Astrocyte (in vitro differentiated cells and primary cell): ENCODE results near the gene USP30. TPM values are rescaled to one million over a fixed set of nuclear protein-coding genes. Genes with fewer than 3 reads are reported as not detected.

Experiments
- DNase-seq: peaks from one replicate; pipeline ENCODE4 v3.0.0-alpha.2; 2010; ENCODE audit warnings: low read depth
- FAIRE-seq: peaks from 2 replicates; lab custom pipeline; 2011; peaks lifted over from hg19 to GRCh38; lab: Jason Lieb, UNC
- H2AFZ ChIP-seq: 2 replicates; pipeline ENCODE4 v1.6.0; 2012; ENCODE audit warnings: low read depth, low read length, inconsistent platforms
- H3K27ac ChIP-seq: 2 replicates; pipeline ENCODE4 v1.5.1; 2011; ENCODE audit warnings: low read depth, low read length, inconsistent platforms
- H3K27me3 ChIP-seq: 2 replicates; pipeline ENCODE4 v1.6.0; 2011; ENCODE audit warnings: low read length, inconsistent platforms; ENCODE audit not compliant: insufficient read depth
- H3K36me3 ChIP-seq: 2 replicates; pipeline ENCODE4 v1.5.1; 2011; ENCODE audit warnings: low read length, inconsistent platforms; ENCODE audit not compliant: insufficient read depth
- H3K4me1 ChIP-seq: 2 replicates; pipeline ENCODE4 v1.5.1; 2011; ENCODE audit warnings: low read length, inconsistent platforms; ENCODE audit not compliant: insufficient read depth
- H3K4me2 ChIP-seq: 2 replicates; pipeline ENCODE4 v1.6.0; 2012; ENCODE audit warnings: low read length, inconsistent platforms
- H3K4me3 ChIP-seq: 2 replicates; pipeline ENCODE4 v1.5.1; 2011; ENCODE audit warnings: low read depth, mild to moderate bottlenecking, low read length, inconsistent platforms; ENCODE audit not compliant: insufficient read depth
- H3K79me2 ChIP-seq: 2 replicates; pipeline ENCODE4 v1.6.0; 2012; ENCODE audit warnings: mild to moderate bottlenecking, low read length, inconsistent platforms; ENCODE audit not compliant: insufficient read depth
- H3K9ac ChIP-seq: 2 replicates; pipeline ENCODE4 v1.6.0; 2012; ENCODE audit warnings: mild to moderate bottlenecking, low read length, inconsistent platforms
- H3K9me3 ChIP-seq: 2 replicates; pipeline ENCODE4 v1.5.1; 2012; ENCODE audit warnings: low read depth, mild to moderate bottlenecking, low read length, inconsistent platforms; ENCODE audit not compliant: insufficient read depth
- H4K20me1 ChIP-seq: 2 replicates; pipeline ENCODE4 v1.6.0; 2012; ENCODE audit warnings: low read length, inconsistent platforms; ENCODE audit not compliant: insufficient read depth
- H3K27ac Mint-ChIP-seq: one replicate; pipeline ENCODE4 v1.8.0; 2021; ENCODE audit warnings: mild to moderate bottlenecking, mixed read lengths; ENCODE audit not compliant: unreplicated experiment
- H3K27me3 Mint-ChIP-seq: one replicate; pipeline ENCODE4 v1.8.0; 2021; ENCODE audit warnings: low read depth, mixed read lengths; ENCODE audit not compliant: unreplicated experiment
- H3K36me3 Mint-ChIP-seq: one replicate; pipeline ENCODE4 v1.8.0; 2021; ENCODE audit warnings: low read depth, mixed read lengths; ENCODE audit not compliant: unreplicated experiment
- H3K4me1 Mint-ChIP-seq: one replicate; pipeline ENCODE4 v1.8.0; 2021; ENCODE audit warnings: low read depth, mixed read lengths; ENCODE audit not compliant: unreplicated experiment
- H3K4me3 Mint-ChIP-seq: one replicate; pipeline ENCODE4 v1.8.0; 2021; ENCODE audit warnings: mild to moderate bottlenecking, moderate library complexity, mixed read lengths; ENCODE audit not compliant: unreplicated experiment
- H3K9me3 Mint-ChIP-seq: one replicate; pipeline ENCODE4 v1.8.0; 2021; ENCODE audit warnings: mild to moderate bottlenecking, mixed read lengths; ENCODE audit not compliant: unreplicated experiment
- EZH2 ChIP-seq: IDR thresholded peaks from 2 replicates; pipeline ENCODE4 v1.6.1; 2012; ENCODE audit warnings: mild to moderate bottlenecking, low read length, inconsistent platforms; ENCODE audit not compliant: insufficient read depth
- total RNA-seq: library from RNA; stranded (reverse); gene quantifications from 2 replicates; pipeline ENCODE4 v1.2.1, GENCODE V29; 2021
- TF ChIP-seq, protein P1 (sequence below): IDR thresholded peaks from 2 replicates; pipeline ENCODE4 v1.5.1; 2011; ENCODE audit warnings: low read depth, mild to moderate bottlenecking, inconsistent platforms, low read length, moderate library complexity; ENCODE audit not compliant: insufficient read depth

The USP30 gene
- total RNA-seq, 1 donor from 2014 or later, result 12.1 TPM

DNA sequence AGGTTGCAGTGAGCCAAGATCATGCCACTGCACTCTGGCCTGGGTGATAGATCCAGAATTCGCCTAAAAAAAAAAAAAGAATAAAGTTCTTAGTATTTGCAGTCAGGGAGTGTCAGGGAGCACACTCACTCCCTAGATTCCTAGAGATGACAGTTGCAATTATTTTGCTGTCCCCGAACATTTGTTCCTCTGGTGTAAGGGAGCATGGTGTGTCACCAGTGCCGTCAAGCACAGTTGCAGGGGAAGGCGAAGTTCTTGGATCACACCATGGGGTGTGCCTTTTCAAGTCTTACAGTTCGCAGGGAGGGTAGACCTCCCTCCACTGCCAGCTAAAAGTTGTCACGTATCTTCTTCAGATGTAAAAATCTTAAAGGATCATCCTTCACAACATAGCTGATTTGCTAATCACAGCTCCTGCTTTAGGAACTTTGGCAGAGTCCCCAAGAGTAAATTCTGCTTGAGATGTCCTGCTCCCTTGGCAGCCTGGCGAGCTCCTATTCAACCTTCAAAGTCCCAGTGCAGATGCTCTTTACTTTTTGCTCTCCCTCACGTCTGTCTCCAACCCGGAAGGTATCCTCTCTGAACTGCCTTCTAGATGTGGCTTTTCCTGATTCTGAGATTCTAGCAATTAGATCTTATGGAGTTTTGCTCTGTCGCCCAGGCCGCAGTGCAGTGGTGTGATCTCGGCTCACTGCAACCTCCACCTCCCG lies 75.3 kb downstream of the USP30 start:
- Histone ChIP-seq H3K9ac (no peak overlapping the region), H4K20me1 (no peaks in the 10 kb centered on the region), H3K9me3 (no peaks in the 10 kb centered on the region), H3K36me3 (no peaks in the 10 kb centered on the region), H3K4me3 (no peak overlapping the region), H3K4me1 (no peaks in the 10 kb centered on the region), H3K4me2 (no peak overlapping the region), H2AFZ (no peak overlapping the region), H3K27ac (no peak overlapping the region), H3K79me2 (no peaks in the 10 kb centered on the region), H3K27me3 (no peaks in the 10 kb centered on the region)
- no peak overlapping the region for H3K27ac Mint-ChIP-seq
- peaks cover 29% of the 10 kb centered on the region for H3K27me3 Mint-ChIP-seq
- H3K9me3 Mint-ChIP-seq, result no peaks in the 10 kb centered on the region
- no peaks in the 10 kb centered on the region for H3K4me1 Mint-ChIP-seq
- no peak for FAIRE-seq
- DNase-seq, result no peak
- H3K4me3 Mint-ChIP-seq, result no peak overlapping the region
- H3K36me3 Mint-ChIP-seq, result peaks cover 3% of the 10 kb centered on the region
- TF ChIP-seq EZH2, result no peak

DNA sequence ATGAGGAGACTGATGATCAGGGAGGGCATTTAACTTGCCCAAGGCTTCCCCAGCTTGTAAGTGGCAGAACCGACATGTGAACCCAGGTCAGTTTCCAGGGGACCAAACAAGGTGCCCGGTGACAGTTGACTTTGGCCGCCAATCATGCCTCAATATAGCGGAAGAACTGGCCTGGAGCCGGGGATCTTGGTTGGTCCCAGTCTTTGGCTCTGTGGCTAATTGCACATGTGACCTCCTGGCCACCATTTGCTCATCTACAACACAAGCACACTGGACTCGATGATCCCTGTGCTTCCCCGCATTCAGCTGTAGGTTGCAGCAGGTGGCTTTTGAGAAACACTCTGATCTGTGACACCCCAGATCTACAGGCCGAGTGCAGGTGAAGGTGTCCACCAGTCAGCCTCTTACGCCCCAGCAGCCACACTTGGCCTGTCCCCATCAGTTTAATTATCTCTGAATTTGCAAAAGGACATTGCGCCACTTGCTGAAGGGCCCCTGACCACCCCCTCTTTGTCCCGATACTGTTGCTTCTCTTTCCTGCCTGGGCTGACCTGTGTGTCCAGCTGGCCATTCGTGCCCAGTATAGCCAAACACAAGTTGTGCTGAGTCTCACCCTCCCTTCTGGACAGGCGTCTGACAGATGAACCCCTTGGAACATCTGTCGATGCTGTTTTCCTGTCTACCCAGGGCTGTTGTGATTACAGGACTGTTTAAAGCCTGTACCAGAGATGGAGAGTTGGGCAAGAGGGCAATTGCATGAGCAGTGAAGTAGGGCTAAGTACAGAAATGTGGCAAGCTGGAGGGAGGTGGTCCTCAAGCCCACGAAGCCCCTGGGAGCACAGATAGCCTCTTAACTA lies 78.1 kb downstream of the USP30 start:
- H3K27ac Mint-ChIP-seq, result no peak overlapping the region
- peaks cover 1% of the 10 kb centered on the region for H3K9me3 Mint-ChIP-seq
- no peak overlapping the region for H3K27ac ChIP-seq
- H3K79me2 ChIP-seq, result no peaks in the 10 kb centered on the region
- no peak overlapping the region for H3K4me3 Mint-ChIP-seq
- H3K9me3 ChIP-seq, result no peaks in the 10 kb centered on the region
- TF ChIP-seq, protein P1, sequence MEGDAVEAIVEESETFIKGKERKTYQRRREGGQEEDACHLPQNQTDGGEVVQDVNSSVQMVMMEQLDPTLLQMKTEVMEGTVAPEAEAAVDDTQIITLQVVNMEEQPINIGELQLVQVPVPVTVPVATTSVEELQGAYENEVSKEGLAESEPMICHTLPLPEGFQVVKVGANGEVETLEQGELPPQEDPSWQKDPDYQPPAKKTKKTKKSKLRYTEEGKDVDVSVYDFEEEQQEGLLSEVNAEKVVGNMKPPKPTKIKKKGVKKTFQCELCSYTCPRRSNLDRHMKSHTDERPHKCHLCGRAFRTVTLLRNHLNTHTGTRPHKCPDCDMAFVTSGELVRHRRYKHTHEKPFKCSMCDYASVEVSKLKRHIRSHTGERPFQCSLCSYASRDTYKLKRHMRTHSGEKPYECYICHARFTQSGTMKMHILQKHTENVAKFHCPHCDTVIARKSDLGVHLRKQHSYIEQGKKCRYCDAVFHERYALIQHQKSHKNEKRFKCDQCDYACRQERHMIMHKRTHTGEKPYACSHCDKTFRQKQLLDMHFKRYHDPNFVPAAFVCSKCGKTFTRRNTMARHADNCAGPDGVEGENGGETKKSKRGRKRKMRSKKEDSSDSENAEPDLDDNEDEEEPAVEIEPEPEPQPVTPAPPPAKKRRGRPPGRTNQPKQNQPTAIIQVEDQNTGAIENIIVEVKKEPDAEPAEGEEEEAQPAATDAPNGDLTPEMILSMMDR, result no peak
- TF ChIP-seq EZH2, result no peak
- no peaks in the 10 kb centered on the region for H3K27me3 ChIP-seq
- H3K4me1 Mint-ChIP-seq, result no peaks in the 10 kb centered on the region
- H3K4me1 ChIP-seq, result no peaks in the 10 kb centered on the region
- no peaks in the 10 kb centered on the region for H4K20me1 ChIP-seq
- peaks cover 34% of the 10 kb centered on the region for H3K27me3 Mint-ChIP-seq
- no peak overlapping the region for H3K9ac ChIP-seq
- no peaks in the 10 kb centered on the region for H3K36me3 ChIP-seq
- no peak for FAIRE-seq
- H3K4me3 ChIP-seq, result no peak overlapping the region
- no peak overlapping the region for H3K4me2 ChIP-seq
- no peak overlapping the region for H2AFZ ChIP-seq
- no peak for DNase-seq
- peaks cover 3% of the 10 kb centered on the region for H3K36me3 Mint-ChIP-seq

DNA sequence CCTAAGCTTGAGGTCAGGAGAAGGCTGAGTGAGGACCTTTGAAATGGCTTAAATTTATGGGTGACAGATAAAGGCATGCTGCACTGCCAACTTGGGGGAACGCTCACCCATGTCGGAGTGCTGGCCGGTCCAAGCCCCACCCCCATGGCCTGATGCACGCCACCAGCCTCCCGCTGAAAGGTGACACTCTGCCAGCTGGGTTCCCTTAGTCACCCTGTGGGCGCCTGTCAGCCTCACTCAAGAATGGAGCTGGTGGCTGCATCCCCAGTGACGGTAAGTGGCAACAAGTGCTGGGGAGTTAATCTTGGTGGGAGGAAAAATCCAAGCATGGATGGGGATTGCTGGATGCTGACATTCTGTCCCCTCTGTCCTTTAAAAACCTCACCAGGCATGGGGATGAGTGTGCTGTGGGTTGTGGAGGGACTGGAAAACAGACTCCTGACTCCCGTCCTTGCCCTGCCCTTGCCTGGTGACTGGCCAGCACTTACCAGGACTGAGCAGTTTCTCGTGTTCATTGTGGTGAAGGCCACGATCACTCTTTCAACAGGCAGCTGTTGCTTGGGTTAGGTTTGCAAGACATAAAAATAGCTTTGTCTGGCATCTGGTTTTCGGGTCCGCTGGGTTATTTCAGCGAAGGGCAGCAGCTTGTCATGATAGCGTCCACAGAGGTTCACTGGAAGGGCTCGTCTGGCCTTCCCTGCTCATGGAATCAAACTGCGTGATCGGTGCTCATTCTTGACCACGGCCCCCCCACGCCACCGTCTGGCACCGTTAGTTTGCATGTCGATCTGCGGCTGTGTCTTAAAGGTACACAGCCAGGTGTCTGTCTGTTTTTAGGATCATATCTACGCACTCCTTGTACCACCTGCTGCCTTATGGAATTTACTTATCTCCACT lies 79.0 kb downstream of the USP30 start:
- no peak for DNase-seq
- Mint-ChIP-seq H3K36me3 (peaks cover 3% of the 10 kb centered on the region), H3K27ac (no peak overlapping the region), H3K27me3 (peaks cover 31% of the 10 kb centered on the region), H3K4me1 (no peaks in the 10 kb centered on the region), H3K4me3 (no peak overlapping the region), H3K9me3 (peaks cover 5% of the 10 kb centered on the region)
- no peaks in the 10 kb centered on the region for H3K36me3 ChIP-seq
- no peaks in the 10 kb centered on the region for H3K4me1 ChIP-seq
- no peaks in the 10 kb centered on the region for H3K79me2 ChIP-seq
- no peaks in the 10 kb centered on the region for H3K9me3 ChIP-seq
- H3K4me2 ChIP-seq, result no peak overlapping the region
- no peaks in the 10 kb centered on the region for H3K27me3 ChIP-seq
- TF ChIP-seq, protein P1, result no peak
- TF ChIP-seq EZH2, result no peak
- no peak overlapping the region for H3K27ac ChIP-seq
- no peak overlapping the region for H2AFZ ChIP-seq
- FAIRE-seq, result no peak
- no peak overlapping the region for H3K4me3 ChIP-seq
- no peaks in the 10 kb centered on the region for H4K20me1 ChIP-seq
- H3K9ac ChIP-seq, result no peak overlapping the region
